Upper lobe of left lung (tissue), 6 donors: ENCODE results near the gene ALDH8A1. TPM values are rescaled to one million over a fixed set of nuclear protein-coding genes. Genes with fewer than 3 reads are reported as not detected.

ENCODE experiments used
- ATAC-seq, 2 donors: fragments of 200-7000 bp; cut with Tn5 transposase; one replicate each; pipeline ENCODE4 v1.9.1; 2022; ENCODE audit warnings: mild to moderate bottlenecking in 2 of 2, moderate library complexity in 2 of 2; ENCODE audit not compliant: low FRiP score in 2 of 2
- DNase-seq, 2 donors: peaks; one replicate each; pipeline ENCODE4 v3.0.0-alpha.2; 2019 to 2020
- H3K27ac ChIP-seq, 4 donors: fragments of 200-600 bp; sonication (generic); one replicate each; pipeline ENCODE4 v1.5.1; 2016 to 2019
- H3K27me3 ChIP-seq, 4 donors: fragments of 200-600 bp; sonication (generic); one replicate each; pipeline ENCODE4 v1.5.1; 2017 to 2019
- H3K36me3 ChIP-seq, 4 donors: fragments of 200-600 bp; sonication (generic); one replicate each; pipeline ENCODE4 v1.5.1; 2016 to 2019
- H3K4me1 ChIP-seq, 4 donors: fragments of 200-600 bp; sonication (generic); one replicate each; pipeline ENCODE4 v1.5.1; 2018 to 2019
- H3K4me3 ChIP-seq, 4 donors: fragments of 200-600 bp; sonication (generic); one replicate each; pipeline ENCODE4 v1.5.1; 2017 to 2019; ENCODE audit warnings: mild to moderate bottlenecking in 2 of 4, moderate library complexity in 1 of 4
- H3K9me3 ChIP-seq, 4 donors: fragments of 200-600 bp; sonication (generic); one replicate each; pipeline ENCODE4 v1.5.1; 2018 to 2019
- CTCF ChIP-seq, 6 experiments: fragments of 450-650 bp in 4 of 6; fragments of 200-600 bp in 2 of 6; sonication (generic) in 2 of 6; IDR thresholded peaks; one replicate each; pipeline ENCODE4 v1.5.1; 2016 to 2019; ENCODE audit warnings: antibody characterized with exemption in 6 of 6
- EP300 ChIP-seq, 4 donors: sonication (generic); formaldehyde crosslinking; IDR thresholded peaks; one replicate each; pipeline ENCODE4 v1.5.1; 2017; ENCODE audit warnings: antibody characterized with exemption in 4 of 4, control low read depth in 2 of 4
- POLR2A ChIP-seq, 4 donors: fragments of 450-650 bp; IDR thresholded peaks; one replicate each; pipeline ENCODE4 v1.5.1; 2016 to 2017; ENCODE audit warnings: antibody characterized with exemption in 4 of 4, mild to moderate bottlenecking in 2 of 4
- POLR2AphosphoS5 ChIP-seq, 2 donors: sonication (generic); formaldehyde crosslinking; IDR thresholded peaks; one replicate each; pipeline ENCODE4 v1.5.1; 2017; ENCODE audit warnings: antibody characterized with exemption in 2 of 2
- WGBS, 2 donors: methylation state at CpG; one replicate each; pipeline ENCODE4 v1.1.5; 2017 to 2018; 5-methylcytosine and 5-hydroxymethylcytosine counted together
- total RNA-seq, 6 donors: library from RNA; depleted of rRNA in 4 of 6; stranded (reverse); fragments of >200 nt in 4 of 6; gene quantifications; one replicate each; pipeline versions ENCODE4 v1.1.0 to v1.2.1, GENCODE V29; 2016 to 2021
- donor health status: DM: no; HTN: no; CAD: no; lungs with moderate emphysema.
- donor health status: DM: no; HTN: yes; CAD: no; lungs with severe emphysema.

The ALDH8A1 gene
- total RNA-seq, 6 donors from 2014 or later = 0.23 to 2.7 (median 0.69) TPM; not detected in 2

- no peaks in the 10 kb centered on the region for H3K9me3 ChIP-seq
- DNase-seq (peak in 1 of 2 donors; percentile 39), ATAC-seq (peak in 1 of 2 donors; percentile 93)
- no peak overlapping the region for H3K27ac ChIP-seq
- TF ChIP-seq POLR2A (IDR thresholded peaks at IDR 0.05) = no peak
- TF ChIP-seq CTCF (IDR thresholded peaks at IDR 0.05) = peak; percentile 56 to 91 (median 86)
- TF ChIP-seq EP300 (IDR thresholded peaks at IDR 0.05) = no peak
- no peak for TF ChIP-seq POLR2AphosphoS5 (IDR thresholded peaks at IDR 0.05)
- no peaks in the 10 kb centered on the region for H3K27me3 ChIP-seq
- H3K4me1 ChIP-seq = peaks cover 0 to 7% (median 0%) of the 10 kb centered on the region in 4 donors
- no peaks in the 10 kb centered on the region for H3K36me3 ChIP-seq
- WGBS, 2 donors = 8 to 56% methylated on average over 10 of the region's 10 CpGs
- H3K4me3 ChIP-seq = no peak overlapping the region
Measured at GRCh38 chr6:134882426-134883038, 67.4 kb downstream of the ALDH8A1 start.

- Histone ChIP-seq H3K36me3 (no peaks in the 10 kb centered on the region), H3K4me1 (peaks cover 0 to 7% (median 0%) of the 10 kb centered on the region in 4 donors), H3K27ac (no peak overlapping the region), H3K9me3 (no peaks in the 10 kb centered on the region), H3K4me3 (no peak overlapping the region), H3K27me3 (no peaks in the 10 kb centered on the region)
- ATAC-seq (no peak), DNase-seq (no peak)
- no peak for TF ChIP-seq POLR2AphosphoS5 (IDR thresholded peaks at IDR 0.05)
- TF ChIP-seq POLR2A (IDR thresholded peaks at IDR 0.05) = no peak
- TF ChIP-seq EP300 (IDR thresholded peaks at IDR 0.05) = no peak
- no peak for TF ChIP-seq CTCF (IDR thresholded peaks at IDR 0.05)
- WGBS, 2 donors = 64 to 73% methylated on average over 5 of the region's 5 CpGs
Measured at GRCh38 chr6:134880487-134881190, 69.3 kb downstream of the ALDH8A1 start.

- H3K4me3 ChIP-seq = no peak overlapping the region
- 81 to 85% methylated on average over 3 of the region's 3 CpGs for WGBS, 2 donors
- H3K9me3 ChIP-seq = no peaks in the 10 kb centered on the region
- H3K4me1 ChIP-seq = peaks cover 0 to 7% (median 0%) of the 10 kb centered on the region in 4 donors
- TF ChIP-seq CTCF (IDR thresholded peaks at IDR 0.05) = no peak
- ATAC-seq (no peak), DNase-seq (no peak)
- H3K27ac ChIP-seq = no peak overlapping the region
- H3K27me3 ChIP-seq = no peaks in the 10 kb centered on the region
- no peaks in the 10 kb centered on the region for H3K36me3 ChIP-seq
Measured at GRCh38 chr6:134878136-134878535, 71.8 kb downstream of the ALDH8A1 start.

- WGBS, 2 donors = 91 to 94% methylated on average over 4 of the region's 4 CpGs
- Histone ChIP-seq H3K27ac (no peak overlapping the region), H3K27me3 (no peaks in the 10 kb centered on the region), H3K4me3 (no peak overlapping the region), H3K9me3 (no peaks in the 10 kb centered on the region), H3K4me1 (no peaks in the 10 kb centered on the region), H3K36me3 (no peaks in the 10 kb centered on the region)
- no peak for DNase-seq
- TF ChIP-seq EP300 (IDR thresholded peaks at IDR 0.05) = no peak
- TF ChIP-seq POLR2AphosphoS5 (IDR thresholded peaks at IDR 0.05) = no peak
- no peak for TF ChIP-seq CTCF (IDR thresholded peaks at IDR 0.05)
- no peak for TF ChIP-seq POLR2A (IDR thresholded peaks at IDR 0.05)
- no peak for ATAC-seq
Measured at GRCh38 chr6:134875367-134875766, 74.5 kb downstream of the ALDH8A1 start.
